Right ventricle myocardium superior (tissue), 1 donor: ENCODE results near the gene TTC9B. TPM values are rescaled to one million over a fixed set of nuclear protein-coding genes. Genes with fewer than 3 reads are reported as not detected.

Source experiments
- ATAC-seq: fragments of 200-7000 bp; cut with Tn5 transposase; one replicate; pipeline ENCODE4 v1.9.1; 2020; ENCODE audit warnings: mild to moderate bottlenecking; ENCODE audit not compliant: poor library complexity
- DNase-seq: peaks from one replicate; pipeline ENCODE4 v3.0.0-alpha.2; 2020
- intact Hi-C: fragments of 100-400 bp; cut with DNase I; formaldehyde crosslinking; loops from one replicate; pipeline ENCODE4 v1.11.2; 2022
- long read RNA-seq: library from polyadenylated mRNA; unstranded; transcript quantifications from one replicate; pipeline ENCODE4 v2.0.0, GENCODE V29; 2021
- total RNA-seq: library from RNA; stranded (reverse); fragmentation: NEBNext Ultra II Directional; extraction: Animal tissue kit (Norgen Biotek cat#: 25700); gene quantifications from one replicate; pipeline ENCODE4 v1.2.1, GENCODE V29; 2021
- donor health status: DM: no; HTN: yes; CAD: no; lungs with severe emphysema.

TTC9B gene
- not detected for total RNA-seq
- long read RNA-seq = 0 reads

GRCh38 chr19:40217934-40218890, at the start of gene TTC9B:
TTC9B (minus strand) TSS chr19:40218384; CDS start chr19:40218381, 3 bp downstream.
- DNase-seq (no peak), ATAC-seq (no peak)
- intact Hi-C loops = loop anchor here (2.0 kb wide), 1 partner anchor 77 kb away; no protein-coding TSS in a partner anchor

- intact Hi-C loops = no loop called here
- ATAC-seq (no peak), DNase-seq (peak; percentile 1)
These were observed 49.4 kb upstream of the TTC9B start for GRCh38 chr19:40267601-40267997.

- no peak for ATAC-seq
- intact Hi-C loops = no loop called here
These were observed 48.9 kb upstream of the TTC9B start for GRCh38 chr19:40266912-40267600.

GRCh38 chr19:40266119-40266518, 47.9 kb upstream of the TTC9B start:
- DNase-seq = peak; percentile 82
- intact Hi-C loops = no loop called here
- ATAC-seq = peak; percentile 75

More at GRCh38 chr19:40266912-40267600, 48.9 kb upstream of the TTC9B start:
- DNase-seq = peak; percentile 20

GRCh38 chr19:40265763-40266099, 47.5 kb upstream of the TTC9B start:
- no peak for ATAC-seq
- no peak for DNase-seq
- intact Hi-C loops = no loop called here

GRCh38 chr19:40265055-40265762, 47.0 kb upstream of the TTC9B start:
- DNase-seq = peak; percentile 40
- no peak for ATAC-seq
- intact Hi-C loops = no loop called here

GRCh38 chr19:40264314-40265054, 46.3 kb upstream of the TTC9B start:
- DNase-seq (peak; percentile 22), ATAC-seq (no peak)
- intact Hi-C loops = no loop called here

- intact Hi-C loops = no loop called here
- ATAC-seq = no peak
- peak; percentile 37 for DNase-seq
These were observed 45.5 kb upstream of the TTC9B start for GRCh38 chr19:40263440-40264313.

GRCh38 chr19:40262422-40262821, 44.2 kb upstream of the TTC9B start:
- DNase-seq (peak; percentile 13), ATAC-seq (no peak)
- intact Hi-C loops = no loop called here

- no peak for ATAC-seq
- DNase-seq = no peak
- intact Hi-C loops = no loop called here
These were observed 43.4 kb upstream of the TTC9B start for GRCh38 chr19:40261631-40262030.

GRCh38 chr19:40257096-40257517, 38.9 kb upstream of the TTC9B start:
- DNase-seq (peak; percentile 71), ATAC-seq (peak; percentile 87)
- intact Hi-C loops = no loop called here

GRCh38 chr19:40256512-40256911, 38.3 kb upstream of the TTC9B start:
- peak; percentile 7 for DNase-seq
- intact Hi-C loops = no loop called here
- no peak for ATAC-seq

GRCh38 chr19:40255619-40256166, 37.5 kb upstream of the TTC9B start:
- ATAC-seq (no peak), DNase-seq (no peak)
- intact Hi-C loops = no loop called here

GRCh38 chr19:40254714-40255418, 36.7 kb upstream of the TTC9B start:
- intact Hi-C loops = no loop called here
- DNase-seq = peak; percentile 32
- ATAC-seq = no peak

- ATAC-seq (no peak), DNase-seq (no peak)
- intact Hi-C loops = no loop called here
These were observed 35.5 kb upstream of the TTC9B start for GRCh38 chr19:40253611-40254092.

- intact Hi-C loops = no loop called here
- ATAC-seq (no peak), DNase-seq (peak; percentile 8)
These were observed 34.2 kb upstream of the TTC9B start for GRCh38 chr19:40252395-40252794.

GRCh38 chr19:40251991-40252390, 33.8 kb upstream of the TTC9B start:
- DNase-seq (peak; percentile 10), ATAC-seq (no peak)
- intact Hi-C loops = no loop called here
